HepG2 (cell line): ENCODE data around the gene CFAP92. TPM values are rescaled to one million over a fixed set of nuclear protein-coding genes. Genes with fewer than 3 reads are reported as not detected.
A peak's percentile ranks its signal among the peaks of the same experiment; 100 is the strongest.

Experiments
- KDM3A ChIP-seq: IDR thresholded peaks from 2 replicates; pipeline ENCODE4 v1.6.1; 2018; ENCODE audit warnings: low read depth, missing compliant biosample characterization
- NFE2L1 ChIP-seq: sonication (generic); formaldehyde crosslinking; IDR thresholded peaks from 2 replicates; pipeline ENCODE4 v1.4.0; 2020; ENCODE audit warnings: missing genetic modification reagents, mild to moderate bottlenecking, borderline replicate concordance
- NR2F1 ChIP-seq, 2 experiments: fragments of 450-650 bp in 1 of 2; formaldehyde crosslinking in 1 of 2; IDR thresholded peaks; 2 replicates each; pipeline versions ENCODE4 v1.5.0 to v1.6.1; 2016 to 2020; ENCODE audit warnings: mild to moderate bottlenecking in 1 of 2, missing compliant biosample characterization in 1 of 2, missing genetic modification reagents in 1 of 2, moderate library complexity in 1 of 2
- PHF20 ChIP-seq: sonication (generic); formaldehyde crosslinking; IDR thresholded peaks from 2 replicates; pipeline ENCODE4 v1.5.0; 2020; ENCODE audit warnings: mild to moderate bottlenecking, missing genetic modification reagents
- STAG1 ChIP-seq: sonication (generic); formaldehyde crosslinking; IDR thresholded peaks from 2 replicates; pipeline ENCODE4 v1.4.0; 2020; ENCODE audit warnings: missing genetic modification reagents
- TARDBP ChIP-seq: sonication (generic); formaldehyde crosslinking; IDR thresholded peaks from 2 replicates; pipeline ENCODE4 v1.8.0; 2022; ENCODE audit warnings: mild to moderate bottlenecking, missing genetic modification reagents
- ZNF264 ChIP-seq: sonication (generic); formaldehyde crosslinking; IDR thresholded peaks from 2 replicates; pipeline ENCODE4 v1.4.0; 2020; ENCODE audit warnings: missing genetic modification reagents
- ZNF557 ChIP-seq: sonication (generic); formaldehyde crosslinking; IDR thresholded peaks from 2 replicates; pipeline ENCODE4 v1.4.0; 2020; ENCODE audit warnings: missing genetic modification reagents
- ZNF576 ChIP-seq: sonication (generic); formaldehyde crosslinking; IDR thresholded peaks from 2 replicates; pipeline ENCODE4 v1.4.0; 2020; ENCODE audit warnings: mild to moderate bottlenecking, missing genetic modification reagents
- ZNF777 ChIP-seq: sonication (generic); formaldehyde crosslinking; IDR thresholded peaks from 2 replicates; pipeline ENCODE4 v1.4.0; 2020; ENCODE audit warnings: missing genetic modification reagents
- ZNF816 ChIP-seq: sonication (generic); formaldehyde crosslinking; IDR thresholded peaks from 2 replicates; pipeline ENCODE4 v1.8.0; 2022; ENCODE audit warnings: missing genetic modification reagents, mild to moderate bottlenecking, borderline replicate concordance
- polyA plus RNA-seq, 8 experiments: library from polyadenylated mRNA; depleted of rRNA in 3 of 8; stranded (reverse) in 7 of 8; unstranded in 1 of 8; fragments of >200 nt; fragmentation: Illumina TruSeq in 4 of 8; extraction: Trizol in 4 of 8; gene quantifications; 2 replicates each; pipeline versions ENCODE4 v1.2.1 to v1.2.3, GENCODE V29; 2011 to 2016; ENCODE audit warnings: low read depth in 4 of 8, missing spikeins in 1 of 8, mixed read lengths in 1 of 8; ENCODE audit not compliant: insufficient read depth in 1 of 8
- total RNA-seq, 5 experiments: library from RNA; depleted of rRNA; stranded (reverse); fragments of >200 nt; fragmentation: Illumina TruSeq; extraction: Trizol; gene quantifications; 2 replicates each; pipeline ENCODE4 v1.2.3, GENCODE V29; 2016; ENCODE audit warnings: low read depth in 1 of 5
- TF ChIP-seq, protein P1 (sequence below): sonication (generic); formaldehyde crosslinking; conservative IDR thresholded peaks from 2 replicates; pipeline ENCODE4 v1.5.0; 2020; ENCODE audit warnings: missing genetic modification reagents
- TF ChIP-seq, protein P2 (sequence below): sonication (generic); formaldehyde crosslinking; IDR thresholded peaks from 2 replicates; pipeline ENCODE4 v1.4.0; 2020; ENCODE audit warnings: mild to moderate bottlenecking, missing genetic modification reagents, borderline replicate concordance
- TF ChIP-seq, protein P3 (sequence below): sonication (generic); formaldehyde crosslinking; IDR thresholded peaks from 2 replicates; pipeline ENCODE4 v1.9.0; 2021; ENCODE audit warnings: missing genetic modification reagents, mild to moderate bottlenecking, borderline replicate concordance
- TF ChIP-seq, protein P4 (sequence below): sonication (generic); formaldehyde crosslinking; IDR thresholded peaks from 2 replicates; pipeline ENCODE4 v1.9.0; 2021; ENCODE audit warnings: missing genetic modification reagents, borderline replicate concordance

CFAP92 gene
- total and polyA plus RNA-seq, 2 of the 13 experiments (the other 11 are each of a cell fraction or from before 2014, with no cell fraction given) = 0.18 to 0.46 TPM

DNA sequence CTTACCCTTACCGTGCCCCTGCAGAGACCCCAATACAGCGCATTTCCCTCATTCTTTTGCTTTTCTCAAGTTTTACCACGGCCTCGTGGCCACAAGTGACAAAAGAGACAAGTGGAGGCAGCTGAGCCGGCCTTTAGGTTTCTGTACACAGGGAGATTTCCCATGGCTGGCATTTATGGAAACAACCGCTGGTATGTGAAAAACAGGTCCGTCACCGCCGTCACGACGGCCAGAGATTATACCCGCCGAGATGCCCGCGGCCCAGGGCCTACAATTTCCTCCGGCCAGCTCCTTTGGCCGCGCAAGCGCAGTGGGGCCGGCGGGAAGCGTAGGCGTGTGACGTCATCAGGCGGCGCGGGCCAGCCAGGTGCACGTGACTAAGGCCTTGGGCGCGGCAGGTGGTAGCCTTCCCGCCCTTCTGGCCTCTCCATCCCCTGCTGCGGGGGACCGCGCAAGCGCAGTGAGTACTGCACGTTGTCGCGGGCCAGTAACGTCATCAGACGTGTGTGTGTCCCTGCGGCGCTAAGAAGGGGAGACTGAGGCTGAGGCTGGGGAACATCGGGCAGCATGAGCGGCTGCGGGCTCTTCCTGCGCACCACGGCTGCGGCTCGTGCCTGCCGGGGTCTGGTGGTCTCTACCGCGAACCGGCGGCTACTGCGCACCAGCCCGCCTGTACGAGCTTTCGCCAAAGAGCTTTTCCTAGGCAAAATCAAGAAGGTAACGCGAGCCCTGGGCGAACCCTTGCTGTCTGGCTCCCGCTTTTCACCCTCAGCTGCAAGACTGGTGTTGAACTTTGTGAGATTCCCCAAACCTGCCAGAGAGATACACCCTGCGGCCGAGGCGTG lies 114.5 kb downstream of the CFAP92 start, which contains the start of gene ACAD9 (continued):
- TF ChIP-seq, protein P1, sequence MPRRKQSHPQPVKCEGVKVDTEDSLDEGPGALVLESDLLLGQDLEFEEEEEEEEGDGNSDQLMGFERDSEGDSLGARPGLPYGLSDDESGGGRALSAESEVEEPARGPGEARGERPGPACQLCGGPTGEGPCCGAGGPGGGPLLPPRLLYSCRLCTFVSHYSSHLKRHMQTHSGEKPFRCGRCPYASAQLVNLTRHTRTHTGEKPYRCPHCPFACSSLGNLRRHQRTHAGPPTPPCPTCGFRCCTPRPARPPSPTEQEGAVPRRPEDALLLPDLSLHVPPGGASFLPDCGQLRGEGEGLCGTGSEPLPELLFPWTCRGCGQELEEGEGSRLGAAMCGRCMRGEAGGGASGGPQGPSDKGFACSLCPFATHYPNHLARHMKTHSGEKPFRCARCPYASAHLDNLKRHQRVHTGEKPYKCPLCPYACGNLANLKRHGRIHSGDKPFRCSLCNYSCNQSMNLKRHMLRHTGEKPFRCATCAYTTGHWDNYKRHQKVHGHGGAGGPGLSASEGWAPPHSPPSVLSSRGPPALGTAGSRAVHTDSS (CRISPR knock-in tag) = 0 out of 2 replicates have a peak, but pooled peaks have one; percentile 56
- TF ChIP-seq, protein P2, sequence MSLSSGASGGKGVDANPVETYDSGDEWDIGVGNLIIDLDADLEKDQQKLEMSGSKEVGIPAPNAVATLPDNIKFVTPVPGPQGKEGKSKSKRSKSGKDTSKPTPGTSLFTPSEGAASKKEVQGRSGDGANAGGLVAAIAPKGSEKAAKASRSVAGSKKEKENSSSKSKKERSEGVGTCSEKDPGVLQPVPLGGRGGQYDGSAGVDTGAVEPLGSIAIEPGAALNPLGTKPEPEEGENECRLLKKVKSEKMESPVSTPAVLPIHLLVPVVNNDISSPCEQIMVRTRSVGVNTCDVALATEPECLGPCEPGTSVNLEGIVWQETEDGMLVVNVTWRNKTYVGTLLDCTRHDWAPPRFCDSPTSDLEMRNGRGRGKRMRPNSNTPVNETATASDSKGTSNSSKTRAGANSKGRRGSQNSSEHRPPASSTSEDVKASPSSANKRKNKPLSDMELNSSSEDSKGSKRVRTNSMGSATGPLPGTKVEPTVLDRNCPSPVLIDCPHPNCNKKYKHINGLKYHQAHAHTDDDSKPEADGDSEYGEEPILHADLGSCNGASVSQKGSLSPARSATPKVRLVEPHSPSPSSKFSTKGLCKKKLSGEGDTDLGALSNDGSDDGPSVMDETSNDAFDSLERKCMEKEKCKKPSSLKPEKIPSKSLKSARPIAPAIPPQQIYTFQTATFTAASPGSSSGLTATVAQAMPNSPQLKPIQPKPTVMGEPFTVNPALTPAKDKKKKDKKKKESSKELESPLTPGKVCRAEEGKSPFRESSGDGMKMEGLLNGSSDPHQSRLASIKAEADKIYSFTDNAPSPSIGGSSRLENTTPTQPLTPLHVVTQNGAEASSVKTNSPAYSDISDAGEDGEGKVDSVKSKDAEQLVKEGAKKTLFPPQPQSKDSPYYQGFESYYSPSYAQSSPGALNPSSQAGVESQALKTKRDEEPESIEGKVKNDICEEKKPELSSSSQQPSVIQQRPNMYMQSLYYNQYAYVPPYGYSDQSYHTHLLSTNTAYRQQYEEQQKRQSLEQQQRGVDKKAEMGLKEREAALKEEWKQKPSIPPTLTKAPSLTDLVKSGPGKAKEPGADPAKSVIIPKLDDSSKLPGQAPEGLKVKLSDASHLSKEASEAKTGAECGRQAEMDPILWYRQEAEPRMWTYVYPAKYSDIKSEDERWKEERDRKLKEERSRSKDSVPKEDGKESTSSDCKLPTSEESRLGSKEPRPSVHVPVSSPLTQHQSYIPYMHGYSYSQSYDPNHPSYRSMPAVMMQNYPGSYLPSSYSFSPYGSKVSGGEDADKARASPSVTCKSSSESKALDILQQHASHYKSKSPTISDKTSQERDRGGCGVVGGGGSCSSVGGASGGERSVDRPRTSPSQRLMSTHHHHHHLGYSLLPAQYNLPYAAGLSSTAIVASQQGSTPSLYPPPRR = peak; percentile 74
- peak; percentile 94; the same call in 1 of the 2 replicates for TF ChIP-seq KDM3A (CRISPR knock-in tag)
- TF ChIP-seq ZNF557 (CRISPR knock-in tag) = peak; percentile 71; the same call in 1 of the 2 replicates
- TF ChIP-seq, protein P3, sequence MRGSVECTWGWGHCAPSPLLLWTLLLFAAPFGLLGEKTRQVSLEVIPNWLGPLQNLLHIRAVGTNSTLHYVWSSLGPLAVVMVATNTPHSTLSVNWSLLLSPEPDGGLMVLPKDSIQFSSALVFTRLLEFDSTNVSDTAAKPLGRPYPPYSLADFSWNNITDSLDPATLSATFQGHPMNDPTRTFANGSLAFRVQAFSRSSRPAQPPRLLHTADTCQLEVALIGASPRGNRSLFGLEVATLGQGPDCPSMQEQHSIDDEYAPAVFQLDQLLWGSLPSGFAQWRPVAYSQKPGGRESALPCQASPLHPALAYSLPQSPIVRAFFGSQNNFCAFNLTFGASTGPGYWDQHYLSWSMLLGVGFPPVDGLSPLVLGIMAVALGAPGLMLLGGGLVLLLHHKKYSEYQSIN (CRISPR knock-in tag) = no peak
- 0 out of 4 replicates have a peak, but pooled peaks of 1 of the 2 experiments have one; percentile 25 for TF ChIP-seq NR2F1 (CRISPR knock-in tag; IDR thresholded peaks at IDR 0.05)
- peak; percentile 58; the same call in 1 of the 2 replicates for TF ChIP-seq ZNF777 (CRISPR knock-in tag)
- TF ChIP-seq NFE2L1 (CRISPR knock-in tag) = no peak; the same call in 1 of the 2 replicates
- peak; percentile 95 for TF ChIP-seq ZNF264 (CRISPR knock-in tag)
- peak; percentile 99 for TF ChIP-seq PHF20
- TF ChIP-seq ZNF816 (CRISPR knock-in tag) = peak; percentile 88; the same call in 1 of the 2 replicates
- peak; percentile 95 for TF ChIP-seq TARDBP (CRISPR knock-in tag)
- TF ChIP-seq, protein P4, sequence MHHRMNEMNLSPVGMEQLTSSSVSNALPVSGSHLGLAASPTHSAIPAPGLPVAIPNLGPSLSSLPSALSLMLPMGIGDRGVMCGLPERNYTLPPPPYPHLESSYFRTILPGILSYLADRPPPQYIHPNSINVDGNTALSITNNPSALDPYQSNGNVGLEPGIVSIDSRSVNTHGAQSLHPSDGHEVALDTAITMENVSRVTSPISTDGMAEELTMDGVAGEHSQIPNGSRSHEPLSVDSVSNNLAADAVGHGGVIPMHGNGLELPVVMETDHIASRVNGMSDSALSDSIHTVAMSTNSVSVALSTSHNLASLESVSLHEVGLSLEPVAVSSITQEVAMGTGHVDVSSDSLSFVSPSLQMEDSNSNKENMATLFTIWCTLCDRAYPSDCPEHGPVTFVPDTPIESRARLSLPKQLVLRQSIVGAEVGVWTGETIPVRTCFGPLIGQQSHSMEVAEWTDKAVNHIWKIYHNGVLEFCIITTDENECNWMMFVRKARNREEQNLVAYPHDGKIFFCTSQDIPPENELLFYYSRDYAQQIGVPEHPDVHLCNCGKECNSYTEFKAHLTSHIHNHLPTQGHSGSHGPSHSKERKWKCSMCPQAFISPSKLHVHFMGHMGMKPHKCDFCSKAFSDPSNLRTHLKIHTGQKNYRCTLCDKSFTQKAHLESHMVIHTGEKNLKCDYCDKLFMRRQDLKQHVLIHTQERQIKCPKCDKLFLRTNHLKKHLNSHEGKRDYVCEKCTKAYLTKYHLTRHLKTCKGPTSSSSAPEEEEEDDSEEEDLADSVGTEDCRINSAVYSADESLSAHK = no peak
- TF ChIP-seq STAG1 (CRISPR knock-in tag) = no peak; the same call in 1 of the 2 replicates
- peak; percentile 77; the same call in 1 of the 2 replicates for TF ChIP-seq ZNF576 (CRISPR knock-in tag)
